Measurements from ENCODE around the gene SEC14L1. TPM values are rescaled to one million over a fixed set of nuclear protein-coding genes. Genes with fewer than 3 reads are reported as not detected.
"Not testable (repeated sequence)": the region's sequence is repeated elsewhere in the genome, so short reads cannot be mapped to it uniquely, and the experiment has no call there.

Gene SEC14L1
- total RNA-seq, 1 donor from 2014 or later = 71.4 TPM

DNA sequence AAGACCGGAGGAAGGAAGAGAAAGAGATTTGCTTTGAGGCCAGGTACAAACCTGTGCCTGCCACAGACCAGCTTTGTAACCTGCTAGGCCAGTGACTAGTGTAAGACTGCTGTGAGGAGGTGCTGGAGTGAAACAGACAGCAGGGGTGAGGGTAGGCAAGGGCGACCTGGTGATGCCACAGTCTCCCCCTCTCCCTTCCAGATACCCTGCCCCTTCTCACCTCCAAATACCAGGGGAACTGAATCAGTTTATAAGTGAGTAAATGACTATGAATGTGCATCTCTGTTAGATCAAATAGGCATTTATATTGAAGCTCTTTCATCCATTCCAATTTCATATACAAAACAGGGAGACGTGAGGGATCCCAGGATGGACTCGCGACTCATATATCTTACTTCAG lies 9.4 kb downstream of the SEC14L1 start:
- H3K4me3 Mint-ChIP-seq = no peak overlapping the region
- H3K4me1 Mint-ChIP-seq = peaks cover 48% of the 10 kb centered on the region
- peaks cover 45% of the 10 kb centered on the region for H3K36me3 Mint-ChIP-seq (ENCODE audit: low read depth)
- intact Hi-C loops (cut with micrococcal nuclease) = no loop called here
- H3K9me3 Mint-ChIP-seq = no peaks in the 10 kb centered on the region
- H3K27me3 Mint-ChIP-seq = no peaks in the 10 kb centered on the region
- H3K27ac Mint-ChIP-seq = no peak overlapping the region
- no peak for DNase-seq

DNA sequence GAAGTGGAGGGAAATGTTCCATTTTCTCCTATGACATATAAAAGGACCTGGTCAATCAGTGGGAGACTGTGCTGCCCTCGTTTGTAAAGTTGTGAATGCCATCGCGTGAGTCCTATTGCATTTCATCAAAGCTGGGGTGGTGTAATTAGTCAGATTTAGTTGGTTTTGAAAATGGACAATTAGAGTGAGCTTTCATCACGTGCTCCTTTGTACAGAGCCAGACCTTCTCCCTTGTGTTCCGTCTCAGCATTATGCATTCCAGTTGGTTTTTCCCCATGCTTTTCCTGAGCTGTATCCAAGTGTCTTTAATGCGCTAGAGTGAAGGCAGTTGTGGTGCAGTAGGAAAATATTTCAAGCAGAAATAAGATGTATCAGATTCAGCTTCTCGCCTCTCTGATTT lies 10.4 kb downstream of the SEC14L1 start:
- H3K4me1 Mint-ChIP-seq = peaks cover 49% of the 10 kb centered on the region
- no peak overlapping the region for H3K4me3 Mint-ChIP-seq
- intact Hi-C loops (cut with micrococcal nuclease) = no loop called here
- H3K9me3 Mint-ChIP-seq = no peaks in the 10 kb centered on the region
- H3K27me3 Mint-ChIP-seq = no peaks in the 10 kb centered on the region
- no peak for DNase-seq
- no peak overlapping the region for H3K27ac Mint-ChIP-seq
- peaks cover 42% of the 10 kb centered on the region for H3K36me3 Mint-ChIP-seq (ENCODE audit: low read depth)

DNA sequence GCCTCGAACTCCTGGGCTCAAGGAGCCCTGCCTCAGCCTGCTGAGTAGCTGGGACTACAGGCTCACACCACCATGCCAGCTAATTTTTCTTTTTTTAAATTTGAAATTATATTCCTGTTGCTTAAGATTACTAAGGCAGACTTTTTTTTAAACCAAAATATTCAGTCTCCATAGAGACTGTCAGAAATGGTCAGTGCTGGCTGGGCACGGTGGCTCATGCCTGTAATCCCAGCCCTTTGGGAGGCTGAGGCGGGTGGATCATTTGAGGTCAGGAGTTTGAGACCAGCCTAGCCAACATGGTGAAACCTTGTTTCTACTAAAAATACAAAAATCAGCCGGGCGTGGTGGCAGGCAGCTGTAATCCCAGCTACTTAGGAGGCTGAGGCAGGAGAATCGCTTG lies 11.3 kb downstream of the SEC14L1 start:
- H3K4me3 Mint-ChIP-seq; DNase-seq; intact Hi-C loops (cut with micrococcal nuclease); H3K27me3 Mint-ChIP-seq; H3K9me3 Mint-ChIP-seq; H3K27ac Mint-ChIP-seq: not testable (repeated sequence)
- H3K36me3 Mint-ChIP-seq (ENCODE audit: low read depth) = peaks cover 40% of the 10 kb centered on the region
- peaks cover 44% of the 10 kb centered on the region for H3K4me1 Mint-ChIP-seq

DNA sequence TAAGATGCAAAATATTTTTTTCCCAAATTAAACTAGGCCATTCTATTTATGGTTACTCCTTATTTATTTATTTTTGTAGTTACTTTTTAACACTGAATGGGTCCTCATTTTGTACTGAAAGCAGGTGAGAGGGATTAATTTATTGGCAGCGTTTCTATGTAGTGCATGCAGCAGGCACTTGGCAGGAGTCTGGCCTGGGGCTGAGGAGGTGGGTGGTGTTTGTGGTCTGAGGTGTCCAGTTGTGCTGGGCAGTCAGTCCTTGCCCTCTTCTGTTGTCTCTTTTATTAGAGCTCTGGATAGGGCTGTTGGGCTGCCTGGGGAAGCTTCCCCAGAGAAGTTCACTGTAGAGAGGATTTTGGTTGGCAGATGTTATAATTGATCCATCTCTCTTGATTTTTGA lies 12.7 kb downstream of the SEC14L1 start:
- no peak for DNase-seq
- Mint-ChIP-seq H3K9me3 (peaks cover 4% of the 10 kb centered on the region), H3K4me1 (peaks cover 42% of the 10 kb centered on the region), H3K27me3 (no peaks in the 10 kb centered on the region), H3K27ac (no peak overlapping the region), H3K4me3 (no peak overlapping the region), H3K36me3 (ENCODE audit: low read depth) (peaks cover 37% of the 10 kb centered on the region)
- intact Hi-C loops (cut with micrococcal nuclease) = no loop called here

DNA sequence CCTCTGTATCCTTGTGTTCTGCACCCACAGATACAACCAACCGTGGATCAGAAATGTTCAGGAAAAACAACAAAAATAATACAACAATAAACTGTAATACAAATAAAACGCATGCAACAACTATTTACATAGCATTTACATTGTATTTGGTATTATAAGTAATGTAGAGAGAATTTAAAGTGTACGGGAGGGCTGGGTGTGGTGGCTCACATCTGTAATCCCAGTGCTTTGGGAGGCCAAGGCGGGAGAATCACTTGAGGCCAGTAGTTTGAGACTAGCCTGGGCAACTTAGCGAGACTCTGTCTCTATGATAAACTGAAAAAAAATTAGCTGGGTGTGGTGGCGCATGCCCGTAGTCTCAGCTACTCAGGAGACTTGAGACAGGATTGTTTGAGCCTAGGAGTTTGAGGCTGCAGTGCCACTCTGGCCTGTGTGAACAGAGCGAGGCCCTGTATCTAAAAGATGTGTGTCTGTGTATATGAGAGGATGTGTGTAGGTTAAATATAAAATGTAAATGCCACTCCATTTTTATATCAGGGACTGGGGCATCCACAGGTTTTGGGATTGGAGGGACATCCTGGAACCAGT lies 13.3 kb downstream of the SEC14L1 start:
- intact Hi-C loops (cut with micrococcal nuclease) = no loop called here
- no peak for DNase-seq
- H3K4me3 Mint-ChIP-seq = no peak overlapping the region
- peaks cover 37% of the 10 kb centered on the region for H3K4me1 Mint-ChIP-seq
- H3K27me3 Mint-ChIP-seq = no peaks in the 10 kb centered on the region
- H3K9me3 Mint-ChIP-seq = peaks cover 4% of the 10 kb centered on the region
- peaks cover 31% of the 10 kb centered on the region for H3K36me3 Mint-ChIP-seq (ENCODE audit: low read depth)
- H3K27ac Mint-ChIP-seq = no peak overlapping the region

GRCh38 chr17:77155125-77155524 lies 14.4 kb downstream of the SEC14L1 start:
- intact Hi-C loops (cut with micrococcal nuclease) = no loop called here
- H3K27ac Mint-ChIP-seq = peak overlapping the region; percentile 67
- H3K4me3 Mint-ChIP-seq = no peak overlapping the region
- DNase-seq = no peak
- no peaks in the 10 kb centered on the region for H3K27me3 Mint-ChIP-seq
- H3K36me3 Mint-ChIP-seq (ENCODE audit: low read depth) = peaks cover 31% of the 10 kb centered on the region
- peaks cover 38% of the 10 kb centered on the region for H3K4me1 Mint-ChIP-seq
- H3K9me3 Mint-ChIP-seq = peaks cover 4% of the 10 kb centered on the region

- Mint-ChIP-seq H3K36me3 (ENCODE audit: low read depth) (peaks cover 22% of the 10 kb centered on the region), H3K4me1 (peaks cover 38% of the 10 kb centered on the region)
- H3K9me3 Mint-ChIP-seq; H3K4me3 Mint-ChIP-seq; H3K27ac Mint-ChIP-seq; intact Hi-C loops (cut with micrococcal nuclease); DNase-seq; H3K27me3 Mint-ChIP-seq: not testable (repeated sequence)
Observed at GRCh38 chr17:77157766-77158165, 17.0 kb downstream of the SEC14L1 start.

GRCh38 chr17:77160091-77160874 lies 19.5 kb downstream of the SEC14L1 start:
- peaks cover 8% of the 10 kb centered on the region for H3K9me3 Mint-ChIP-seq
- H3K4me1 Mint-ChIP-seq = peaks cover 40% of the 10 kb centered on the region
- DNase-seq = no peak
- no peak overlapping the region for H3K27ac Mint-ChIP-seq
- H3K36me3 Mint-ChIP-seq (ENCODE audit: low read depth) = peaks cover 42% of the 10 kb centered on the region
- intact Hi-C loops (cut with micrococcal nuclease) = no loop called here
- no peaks in the 10 kb centered on the region for H3K27me3 Mint-ChIP-seq
- no peak overlapping the region for H3K4me3 Mint-ChIP-seq

GRCh38 chr17:77160875-77161530 lies 20.2 kb downstream of the SEC14L1 start:
- no peak overlapping the region for H3K27ac Mint-ChIP-seq
- H3K4me3 Mint-ChIP-seq = no peak overlapping the region
- peaks cover 46% of the 10 kb centered on the region for H3K36me3 Mint-ChIP-seq (ENCODE audit: low read depth)

DNA sequence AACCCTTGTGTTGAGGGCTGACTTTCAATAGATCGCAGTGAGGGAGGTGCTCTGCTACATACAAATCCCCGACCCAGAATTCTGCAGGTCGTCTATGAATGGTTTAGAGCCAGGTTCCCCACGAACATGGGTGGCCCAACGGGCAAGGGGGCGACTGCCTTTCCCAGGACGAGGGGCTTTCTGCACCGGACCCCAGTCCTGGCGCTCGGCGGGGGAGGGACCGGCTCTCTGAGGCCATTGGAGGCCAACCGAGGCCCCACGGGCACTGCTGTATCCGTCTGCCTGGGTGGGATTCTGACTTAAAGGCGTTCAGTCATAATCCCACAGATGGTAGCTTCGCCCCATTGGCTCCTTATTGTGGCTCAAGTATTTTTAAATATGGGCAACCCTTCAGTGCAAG lies 21.2 kb downstream of the SEC14L1 start:
- Mint-ChIP-seq H3K9me3 (peaks cover 9% of the 10 kb centered on the region), H3K4me3 (no peak overlapping the region), H3K27me3 (no peaks in the 10 kb centered on the region), H3K4me1 (peaks cover 36% of the 10 kb centered on the region), H3K27ac (no peak overlapping the region), H3K36me3 (ENCODE audit: low read depth) (peaks cover 48% of the 10 kb centered on the region)
- intact Hi-C loops (cut with micrococcal nuclease) = no loop called here
- no peak for DNase-seq

More at GRCh38 chr17:77160875-77161530, 20.2 kb downstream of the SEC14L1 start:
- H3K4me1 Mint-ChIP-seq = peaks cover 37% of the 10 kb centered on the region
- H3K27me3 Mint-ChIP-seq = no peaks in the 10 kb centered on the region
- no peak for DNase-seq
- intact Hi-C loops (cut with micrococcal nuclease) = no loop called here
- H3K9me3 Mint-ChIP-seq = peaks cover 9% of the 10 kb centered on the region

GRCh38 chr17:77163001-77163400 lies 22.2 kb downstream of the SEC14L1 start:
- H3K27ac Mint-ChIP-seq = no peak overlapping the region
- no peak for DNase-seq
- no peaks in the 10 kb centered on the region for H3K27me3 Mint-ChIP-seq
- peaks cover 16% of the 10 kb centered on the region for H3K9me3 Mint-ChIP-seq
- peaks cover 56% of the 10 kb centered on the region for H3K36me3 Mint-ChIP-seq (ENCODE audit: low read depth)
- intact Hi-C loops (cut with micrococcal nuclease) = no loop called here
- H3K4me1 Mint-ChIP-seq = peaks cover 34% of the 10 kb centered on the region
- H3K4me3 Mint-ChIP-seq = no peak overlapping the region

GRCh38 chr17:77163511-77164280 lies 22.9 kb downstream of the SEC14L1 start:
- peaks cover 32% of the 10 kb centered on the region for H3K4me1 Mint-ChIP-seq
- peaks cover 16% of the 10 kb centered on the region for H3K9me3 Mint-ChIP-seq
- H3K36me3 Mint-ChIP-seq (ENCODE audit: low read depth) = peaks cover 57% of the 10 kb centered on the region
- DNase-seq = no peak
- no peak overlapping the region for H3K4me3 Mint-ChIP-seq
- intact Hi-C loops (cut with micrococcal nuclease) = no loop called here
- H3K27me3 Mint-ChIP-seq = no peaks in the 10 kb centered on the region
- H3K27ac Mint-ChIP-seq = peak overlapping the region; percentile 43

DNA sequence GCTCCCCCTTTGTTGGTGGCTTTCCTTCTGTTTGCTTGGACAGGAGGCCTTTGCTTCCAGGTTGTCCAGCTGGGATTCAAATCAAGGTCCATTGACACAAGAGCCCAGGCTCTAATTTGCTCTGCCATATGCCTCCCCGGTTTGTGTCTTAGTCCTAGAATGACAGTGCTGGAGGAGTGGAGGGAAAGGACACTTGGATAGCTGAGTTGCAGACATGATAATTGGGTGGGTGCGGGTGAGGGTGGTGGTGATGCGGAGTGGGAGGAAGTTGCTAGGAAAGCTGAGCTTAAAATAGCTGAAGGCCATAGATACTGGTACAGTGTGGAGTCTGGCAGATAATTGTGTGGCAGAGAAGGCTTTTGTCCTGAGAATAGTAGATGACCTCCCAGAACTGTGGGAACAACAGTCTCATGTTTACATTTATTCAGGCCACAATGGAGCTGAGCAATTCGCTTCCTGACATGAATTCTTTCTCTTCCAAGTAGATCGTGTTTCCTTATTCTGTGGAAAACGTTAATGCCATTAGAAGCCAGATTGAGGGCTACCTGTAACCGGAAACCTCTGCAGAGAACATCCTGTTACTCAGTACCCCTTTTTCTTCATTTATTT lies 23.8 kb downstream of the SEC14L1 start:
- Mint-ChIP-seq H3K36me3 (ENCODE audit: low read depth) (peaks cover 66% of the 10 kb centered on the region), H3K4me3 (no peak overlapping the region), H3K4me1 (peaks cover 32% of the 10 kb centered on the region), H3K9me3 (peaks cover 18% of the 10 kb centered on the region), H3K27me3 (no peaks in the 10 kb centered on the region), H3K27ac (peak overlapping the region; percentile 66)
- intact Hi-C loops (cut with micrococcal nuclease) = no loop called here
- no peak for DNase-seq

All from activated CD4-positive, alpha-beta T cell treated with anti-CD3 and anti-CD28 coated beads, Interleukin-2, amount 10 ng/mL, durations not matched to agents 24 days and 14 days (primary cell).